CD4-positive, alpha-beta T cell treated with Interleukin-6 for 4 hours (primary cell): Measurements from ENCODE around the gene TCF7L2.

ENCODE experiments used
- DNase-seq: peaks from one replicate; pipeline ENCODE4 v3.0.0-alpha.2; 2020; ENCODE audit warnings: mixed read lengths

The TCF7L2 gene

DNA sequence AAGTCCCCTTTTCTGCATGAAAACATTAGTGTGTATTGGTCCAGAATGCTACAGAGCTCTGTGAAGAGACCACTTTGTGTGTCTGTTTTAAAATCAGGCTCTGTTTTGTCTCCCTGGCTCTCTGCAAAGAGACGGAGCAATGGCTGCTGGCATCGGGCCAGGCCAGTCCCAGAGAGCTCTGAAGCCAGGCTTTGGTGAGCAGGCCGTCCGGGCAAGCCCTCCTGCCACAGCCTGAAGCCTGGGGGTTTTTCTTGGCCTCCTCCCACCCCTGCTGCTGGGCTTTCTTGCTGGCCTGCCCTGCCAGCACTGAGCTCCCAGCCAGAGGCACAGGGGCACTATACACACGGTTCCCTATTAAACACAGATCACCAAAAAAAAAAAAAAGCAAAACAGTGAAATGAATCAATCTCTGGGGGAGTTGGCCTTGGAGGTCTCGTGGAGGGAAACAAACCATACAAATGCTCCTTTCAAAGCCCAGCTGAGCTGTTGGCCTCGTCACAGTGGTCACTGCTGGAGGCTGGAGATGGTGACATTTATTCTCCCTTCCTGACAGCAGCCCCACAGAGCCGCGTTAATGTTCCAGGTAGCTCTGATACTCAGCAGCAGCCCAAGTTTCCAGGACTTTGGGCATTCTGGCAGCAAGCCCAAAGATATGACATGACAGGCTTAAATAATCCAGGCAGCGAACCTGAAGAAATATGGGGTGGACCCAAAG, 237.2 kb downstream of the TCF7L2 start:
- no peak for DNase-seq

DNA sequence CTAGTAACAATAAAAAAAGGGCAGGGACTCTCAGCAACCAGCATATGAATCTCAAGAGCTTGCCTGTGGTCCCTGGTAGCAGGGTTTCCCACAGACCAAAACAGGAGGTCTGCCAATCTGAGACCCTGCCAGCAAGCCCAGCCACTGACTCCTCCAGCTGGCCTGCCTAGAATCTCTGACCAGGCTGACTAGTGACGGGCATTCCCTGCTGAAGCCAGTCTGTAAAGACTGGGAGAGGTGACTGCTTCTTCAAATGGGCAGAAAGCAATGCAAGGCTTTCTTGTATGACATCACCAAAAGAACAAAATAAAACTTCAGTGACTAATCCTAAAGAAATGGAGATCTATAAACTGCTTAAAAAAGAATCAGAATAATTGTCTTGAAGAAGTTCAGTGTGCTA, 249.4 kb downstream of the TCF7L2 start:
- no peak for DNase-seq

DNA sequence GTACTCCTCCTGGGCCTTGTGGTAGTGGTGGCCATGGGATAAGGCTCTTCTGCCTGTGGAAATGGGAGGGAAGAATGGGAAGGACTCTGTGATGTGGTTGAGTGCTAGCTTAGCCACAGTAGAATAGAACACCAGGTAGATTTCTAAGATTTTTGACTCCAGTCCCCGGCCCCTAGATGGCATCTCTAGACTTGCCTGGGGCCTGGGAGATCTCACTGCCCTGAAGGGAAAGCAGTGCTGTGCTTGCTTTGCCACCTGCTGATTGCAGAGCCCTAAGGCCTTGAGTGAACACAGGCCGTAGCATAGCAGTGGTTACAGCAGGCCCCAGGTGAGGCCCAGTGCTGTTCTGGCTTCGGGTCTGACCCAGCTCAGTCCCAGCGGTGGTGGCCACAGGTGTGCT, 252.0 kb downstream of the TCF7L2 start:
- no peak for DNase-seq

DNA sequence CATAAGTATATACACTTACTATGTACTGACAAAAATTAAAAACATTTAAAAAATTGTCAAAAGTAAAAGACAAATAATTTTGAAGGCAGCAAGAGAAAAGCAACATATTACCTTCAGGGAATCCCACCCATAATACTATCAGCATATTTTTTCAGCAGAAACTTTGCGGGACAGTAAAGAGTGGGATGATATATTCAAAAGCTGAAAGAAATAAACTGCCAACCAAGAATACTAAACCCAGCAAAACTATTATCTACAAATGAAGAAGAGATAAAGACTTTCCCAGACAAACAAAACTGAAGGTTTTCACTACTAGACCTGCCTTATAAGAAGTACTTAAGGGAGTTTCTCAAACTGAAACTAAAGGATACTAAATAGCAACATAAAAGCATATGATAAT, 257.9 kb downstream of the TCF7L2 start:
- DNase-seq: no peak

DNA sequence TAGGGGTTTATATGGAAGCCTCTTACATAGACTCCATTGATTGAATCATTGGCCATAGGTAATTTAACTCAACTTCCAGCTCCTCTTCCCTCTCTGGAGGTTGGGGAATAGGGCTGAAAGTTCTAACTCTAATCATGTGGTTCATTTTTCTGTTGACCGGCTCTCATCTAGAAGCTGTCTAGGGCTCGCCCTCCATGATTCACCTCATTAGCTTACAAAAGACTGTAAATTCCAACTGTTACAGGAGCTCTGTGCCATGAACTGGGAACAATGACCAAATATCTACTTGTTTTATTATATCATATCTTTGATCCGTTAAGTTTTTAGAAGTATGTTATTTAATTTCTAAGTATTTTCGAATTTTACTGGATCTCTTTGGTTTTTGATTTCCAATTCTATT, 263.0 kb downstream of the TCF7L2 start:
- no peak for DNase-seq

DNA sequence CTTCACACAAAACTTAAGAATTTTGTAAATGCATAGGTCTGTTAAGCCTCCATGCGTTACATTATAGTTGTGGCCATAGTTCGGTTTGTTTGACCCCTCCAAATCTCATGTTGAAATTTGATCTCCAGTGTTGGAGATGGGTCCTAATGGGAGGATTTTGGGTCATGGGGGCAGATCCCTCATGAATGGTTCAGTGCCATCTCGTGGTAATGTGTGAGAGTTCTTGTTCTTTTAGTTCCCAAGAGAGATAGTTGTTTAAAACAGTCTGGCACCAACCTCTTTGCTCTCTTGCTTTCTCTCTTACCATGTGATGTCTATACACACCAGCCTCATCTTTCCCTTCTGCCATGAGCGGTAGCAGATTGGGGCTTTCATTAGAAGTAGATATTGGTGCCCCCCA, 264.3 kb downstream of the TCF7L2 start:
- no peak for DNase-seq

DNA sequence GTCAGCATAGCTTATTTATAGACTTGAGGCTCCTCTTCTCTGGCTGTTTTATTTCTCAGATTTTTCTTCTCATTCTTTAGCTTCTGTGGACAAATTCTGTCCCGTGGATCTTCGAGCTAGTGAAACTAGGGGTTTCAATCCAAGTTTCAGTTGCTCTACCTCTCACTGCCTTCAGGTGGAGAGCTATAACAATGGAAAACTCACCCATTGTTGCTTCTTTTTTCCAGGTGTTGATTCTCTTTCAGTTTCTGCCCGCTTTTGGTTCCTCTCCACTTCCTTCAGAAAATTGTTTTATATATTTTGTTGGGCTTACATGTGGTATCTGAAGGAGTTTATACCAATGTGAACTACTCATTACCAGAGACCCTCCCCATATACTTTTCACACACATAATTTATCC, 266.1 kb downstream of the TCF7L2 start:
- DNase-seq: no peak
